ENCODE results near the gene ZNF215. TPM values are rescaled to one million over a fixed set of nuclear protein-coding genes. Genes with fewer than 3 reads are reported as not detected.

Gene ZNF215
- total and polyA plus RNA-seq, 2 of the 8 experiments (the other 6 are each of a cell fraction or from before 2014, with no cell fraction given), result 6.4 to 17.9 TPM

DNA sequence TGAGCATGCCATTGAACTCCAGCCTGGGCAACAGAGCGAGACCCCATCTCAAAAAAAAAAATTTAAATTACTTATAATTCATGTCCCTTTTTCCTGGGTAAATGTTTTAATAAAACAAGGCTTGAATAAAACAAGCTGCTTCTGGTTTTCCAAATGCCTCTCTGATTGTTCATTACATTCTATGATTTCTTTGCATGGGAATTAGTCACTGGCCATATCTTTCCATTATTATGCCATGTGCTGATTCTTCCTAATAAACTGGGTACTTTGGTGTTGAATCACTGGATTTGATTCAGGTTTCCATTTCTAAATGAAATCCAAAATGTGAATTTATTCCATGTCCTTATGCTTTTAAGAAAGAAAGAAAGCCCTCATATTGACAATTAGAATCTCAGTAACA lies 42.6 kb downstream of the ZNF215 start:
- Histone ChIP-seq H2AK5ac (ENCODE audit: low read depth, low read length) (no peak overlapping the region), H4K20me1 (replicated peaks in 1 of 2; ENCODE audit: control insufficient read depth in 1 of 2, insufficient read depth in 2 of 2, low read length in 2 of 2) (no peaks in the 10 kb centered on the region), H3K56ac (replicated peaks; ENCODE audit: insufficient read length, low read depth, low read length) (no peak overlapping the region), H3K4me2 (ENCODE audit: insufficient read depth in 1 of 2, low read depth in 2 of 2, low read length in 2 of 2) (no peak overlapping the region), H3K4me1 (replicated peaks in 1 of 4; ENCODE audit: control insufficient read depth in 3 of 4, insufficient read depth in 4 of 4, low read length in 3 of 4) (no peaks in the 10 kb centered on the region), H4K5ac (ENCODE audit: insufficient read length, low read depth, low read length) (no peak overlapping the region), H3K27ac (ENCODE audit: low read depth, low read length) (no peak overlapping the region), H2BK12ac (ENCODE audit: low read depth, low read length) (no peak overlapping the region), H4K91ac (replicated peaks; ENCODE audit: insufficient read length, low read length) (no peak overlapping the region), H2BK5ac (ENCODE audit: low read depth, low read length) (no peak overlapping the region), H3K36me3 (ENCODE audit: control insufficient read depth in 2 of 4, insufficient read depth in 4 of 4, low read length in 3 of 4) (peaks cover 0 to 3% (median 0%) of the 10 kb centered on the region in 4 experiments; a peak in 1 of 8 replicates), H3K9me3 (ENCODE audit: insufficient read depth in 2 of 2, low read depth in 1 of 2, low read length in 1 of 2) (no peaks in the 10 kb centered on the region), H3K18ac (ENCODE audit: extremely low read depth, low read length) (no peak overlapping the region), H3K79me2 (ENCODE audit: control insufficient read depth in 1 of 2, insufficient read depth in 2 of 2, low read length in 2 of 2) (no peaks in the 10 kb centered on the region), H2BK15ac (ENCODE audit: low read length) (no peak overlapping the region), H3K9ac (replicated peaks in 1 of 4; ENCODE audit: extremely low read depth in 1 of 4, low read depth in 3 of 4, low read length in 3 of 4) (no peak overlapping the region), H3K27me3 (replicated peaks in 1 of 4; ENCODE audit: control insufficient read depth in 3 of 4, extremely low read depth in 1 of 4, insufficient read depth in 3 of 4, low read length in 3 of 4) (no peaks in the 10 kb centered on the region), H3K23me2 (ENCODE audit: low read depth, low read length) (no peaks in the 10 kb centered on the region), H4K8ac (ENCODE audit: extremely low read depth, insufficient read depth, low read length) (no peak overlapping the region), H2BK20ac (ENCODE audit: low read length) (no peak overlapping the region), H3K4me3 (ENCODE audit: extremely low read depth in 1 of 4, insufficient read depth in 2 of 4, low read depth in 3 of 4, low read length in 4 of 4) (no peak overlapping the region), H3K14ac (ENCODE audit: insufficient read length) (no peak overlapping the region), H2AFZ (ENCODE audit: low read length) (no peak overlapping the region), H3K79me1 (ENCODE audit: low read depth, low read length) (no peaks in the 10 kb centered on the region), H2BK120ac (replicated peaks; ENCODE audit: low read depth, low read length) (no peak overlapping the region), H3K23ac (ENCODE audit: insufficient read length) (no peak overlapping the region), H3K4ac (replicated peaks; ENCODE audit: insufficient read length, low read depth, low read length) (no peak overlapping the region)
- ChIA-PET CTCF (ENCODE audit: partially characterized antibody) (interaction anchor here (0.7 kb wide), 1 partner anchor 122 kb away, joined by 4 read pairs; no protein-coding TSS in a partner anchor), POLR2A (ENCODE audit: partially characterized antibody) (interaction anchor here (0.6 kb wide), 1 partner anchor 20 kb away, joined by 3 read pairs; no protein-coding TSS in a partner anchor)
- no peak for TF ChIP-seq PHF8 (conservative IDR thresholded peaks at IDR 0.05; ENCODE audit: low read depth, low read length)
- no peak for TF ChIP-seq HDAC6 (IDR thresholded peaks at IDR 0.05; ENCODE audit: low read depth, low read length)
- TF ChIP-seq CBX5 (IDR thresholded peaks at IDR 0.05; ENCODE audit: low read depth, low read length), result no peak
- no peak for TF ChIP-seq NRF1 (IDR thresholded peaks at IDR 0.05; ENCODE audit: low read depth, low read length)
- no peak for TF ChIP-seq SIRT6 (IDR thresholded peaks at IDR 0.05; ENCODE audit: low read length)
- TF ChIP-seq CHD2 (IDR thresholded peaks at IDR 0.05; ENCODE audit: low read length), result no peak
- no peak for TF ChIP-seq GTF2F1 (IDR thresholded peaks at IDR 0.05; ENCODE audit: borderline replicate concordance, low read depth, low read length)
- no peak for TF ChIP-seq HDAC2 (IDR thresholded peaks at IDR 0.05; ENCODE audit: borderline replicate concordance in 1 of 2, low read depth in 2 of 2, low read length in 2 of 2)
- TF ChIP-seq SRF (IDR thresholded peaks at IDR 0.05; ENCODE audit: low read depth, low read length), result no peak
- no peak for TF ChIP-seq EGR1 (IDR thresholded peaks at IDR 0.05; ENCODE audit: borderline replicate concordance, low read depth, low read length)
- TF ChIP-seq, protein P1, sequence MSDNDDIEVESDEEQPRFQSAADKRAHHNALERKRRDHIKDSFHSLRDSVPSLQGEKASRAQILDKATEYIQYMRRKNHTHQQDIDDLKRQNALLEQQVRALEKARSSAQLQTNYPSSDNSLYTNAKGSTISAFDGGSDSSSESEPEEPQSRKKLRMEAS (IDR thresholded peaks at IDR 0.05), result no peak
- no peak for FAIRE-seq
- no peak for DNase-seq (ENCODE audit: low read depth in 1 of 2, low spot score in 2 of 2)
- 83% methylated on average over 1 of the region's 1 CpG; no CpG with 5 or more reads in 1 of the 2 experiments for WGBS, 2 experiments (ENCODE audit: extremely low coverage in 1 of 2, insufficient coverage in 1 of 2, insufficient read length in 1 of 2, insufficient replicate concordance in 2 of 2, low coverage in 1 of 2, low lambda C conversion rate in 2 of 2, missing lambda C conversion rate in 1 of 2)

Data from H1 (cell line).